Heart left ventricle (tissue), 13 donors: ENCODE results near the gene ADGRV1.

Source experiments
- POLR2A ChIP-seq, 2 donors: fragments of 450-650 bp; IDR thresholded peaks; one replicate each; pipeline ENCODE4 v1.6.1; 2017; ENCODE audit warnings: antibody characterized with exemption in 2 of 2, mild to moderate bottlenecking in 2 of 2, moderate library complexity in 2 of 2
- TF ChIP-seq, protein P1 (sequence below), 12 donors: fragments of 200-600 bp; sonication (generic) in 4 of 12; IDR thresholded peaks; one replicate each; pipeline versions ENCODE4 v1.5.0 to v1.8.0; 2018 to 2022; ENCODE audit warnings: antibody characterized with exemption in 12 of 12, mild to moderate bottlenecking in 5 of 12
- donor health status: ischemic (EF 13 %, LVEDD 7.1; RV severe dilation, severe dysfunction).
- donor health status: DM: no; HTN: yes; CAD: no.
- donor health status: DM: no; HTN: no; CAD: no.
- donor health status: ischemic (EF 25% LVEDD 6.9; RV normal size, moderate dysfunction).
- donor health status: ischemic (EF 25% LVEDD 5.7; RV mildly dilated, moderate dysfunction).
- donor health status: ischemic (EF 35%, LVEDD 5.7; RV mildly dilated, moderate dysfunction).
- donor health status: nonischemic (EF 11% LVEDD 7.7; RV severe dilation, severe dysfunction).
- donor health status: DM: yes; HTN: yes; CAD: no.
- donor health status: PGD.
- donor health status: ischemic (EF 29% LVEDD 5.4; RV normal size, mild dysfunction).
- donor health status: nonischemic (EF 23%, LVEDD 6.1; RV moderate dilation, normal function).

- no peak for TF ChIP-seq POLR2A (IDR thresholded peaks at IDR 0.05)
- TF ChIP-seq, protein P1, sequence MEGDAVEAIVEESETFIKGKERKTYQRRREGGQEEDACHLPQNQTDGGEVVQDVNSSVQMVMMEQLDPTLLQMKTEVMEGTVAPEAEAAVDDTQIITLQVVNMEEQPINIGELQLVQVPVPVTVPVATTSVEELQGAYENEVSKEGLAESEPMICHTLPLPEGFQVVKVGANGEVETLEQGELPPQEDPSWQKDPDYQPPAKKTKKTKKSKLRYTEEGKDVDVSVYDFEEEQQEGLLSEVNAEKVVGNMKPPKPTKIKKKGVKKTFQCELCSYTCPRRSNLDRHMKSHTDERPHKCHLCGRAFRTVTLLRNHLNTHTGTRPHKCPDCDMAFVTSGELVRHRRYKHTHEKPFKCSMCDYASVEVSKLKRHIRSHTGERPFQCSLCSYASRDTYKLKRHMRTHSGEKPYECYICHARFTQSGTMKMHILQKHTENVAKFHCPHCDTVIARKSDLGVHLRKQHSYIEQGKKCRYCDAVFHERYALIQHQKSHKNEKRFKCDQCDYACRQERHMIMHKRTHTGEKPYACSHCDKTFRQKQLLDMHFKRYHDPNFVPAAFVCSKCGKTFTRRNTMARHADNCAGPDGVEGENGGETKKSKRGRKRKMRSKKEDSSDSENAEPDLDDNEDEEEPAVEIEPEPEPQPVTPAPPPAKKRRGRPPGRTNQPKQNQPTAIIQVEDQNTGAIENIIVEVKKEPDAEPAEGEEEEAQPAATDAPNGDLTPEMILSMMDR (IDR thresholded peaks at IDR 0.05) = no peak
Measured at GRCh38 chr5:90777959-90778358, 219.4 kb downstream of the ADGRV1 start.
